K562 (cell line): ENCODE data around the gene MYL4.
"Not testable (repeated sequence)": the region's sequence is repeated elsewhere in the genome, so short reads cannot be mapped to it uniquely, and the experiment has no call there.

Experiments
- C11orf30 ChIP-seq: fragments of 450-650 bp; IDR thresholded peaks from 2 replicates; pipeline ENCODE4 v1.6.1; 2016; ENCODE audit warnings: low read depth, mild to moderate bottlenecking
- FOXM1 ChIP-seq, 2 experiments: fragments of 450-650 bp in 1 of 2; sonication (generic) in 1 of 2; formaldehyde crosslinking in 1 of 2; IDR thresholded peaks; 2 replicates each; pipeline versions ENCODE4 v1.6.1 to v1.9.0; 2017 to 2022; ENCODE audit warnings: low read depth in 2 of 2, mild to moderate bottlenecking in 2 of 2, missing genetic modification reagents in 1 of 2, moderate library complexity in 1 of 2
- POLR2A ChIP-seq: fragments of 450-650 bp; conservative IDR thresholded peaks from 2 replicates; pipeline ENCODE4 v1.6.1; 2016
- TEAD4 ChIP-seq, 2 experiments: sonication (generic) in 1 of 2; formaldehyde crosslinking in 1 of 2; IDR thresholded peaks; 2 replicates each; pipeline versions ENCODE4 v1.6.1 to v1.8.0; 2012 to 2022; ENCODE audit warnings: borderline replicate concordance in 1 of 2, inconsistent platforms in 1 of 2, low read length in 1 of 2, mild to moderate bottlenecking in 1 of 2, missing genetic modification reagents in 1 of 2
- ZNF699 ChIP-seq: fragments of 250-450 bp; sonication (Bioruptor Pico); IDR thresholded peaks from 2 replicates; pipeline ENCODE4 v1.8.0; 2021; ENCODE audit warnings: mild to moderate bottlenecking, moderate library complexity; ENCODE audit not compliant: insufficient replicate concordance
- TF ChIP-seq, protein P1 (sequence below): fragments of 450-650 bp; conservative IDR thresholded peaks from 2 replicates; pipeline ENCODE4 v1.6.1; 2016; ENCODE audit warnings: missing genetic modification characterization, low read depth, mild to moderate bottlenecking, missing compliant biosample characterization, moderate library complexity
- TF ChIP-seq, protein P2 (sequence below), 3 experiments: IDR thresholded peaks in 2 of 3; conservative IDR thresholded peaks in 1 of 3; 2 replicates each; pipeline ENCODE4 v1.5.1; 2011 to 2012; ENCODE audit warnings: low read length in 3 of 3, mild to moderate bottlenecking in 3 of 3, control low read depth in 2 of 3, improper control_type of control experiment in 1 of 3, inconsistent platforms in 1 of 3, low read depth in 1 of 3, mixed read lengths in 1 of 3, moderate library complexity in 1 of 3; ENCODE audit not compliant: insufficient read depth in 2 of 3
- TF ChIP-seq, protein P3 (sequence below): fragments of 450-650 bp; IDR thresholded peaks from 2 replicates; pipeline ENCODE4 v1.6.1; 2016; ENCODE audit warnings: low read depth, mild to moderate bottlenecking, moderate library complexity
- TF ChIP-seq, protein P4 (sequence below): sonication (generic); formaldehyde crosslinking; IDR thresholded peaks from 2 replicates; pipeline ENCODE4 v1.8.0; 2023; ENCODE audit warnings: mild to moderate bottlenecking, missing genetic modification reagents

DNA sequence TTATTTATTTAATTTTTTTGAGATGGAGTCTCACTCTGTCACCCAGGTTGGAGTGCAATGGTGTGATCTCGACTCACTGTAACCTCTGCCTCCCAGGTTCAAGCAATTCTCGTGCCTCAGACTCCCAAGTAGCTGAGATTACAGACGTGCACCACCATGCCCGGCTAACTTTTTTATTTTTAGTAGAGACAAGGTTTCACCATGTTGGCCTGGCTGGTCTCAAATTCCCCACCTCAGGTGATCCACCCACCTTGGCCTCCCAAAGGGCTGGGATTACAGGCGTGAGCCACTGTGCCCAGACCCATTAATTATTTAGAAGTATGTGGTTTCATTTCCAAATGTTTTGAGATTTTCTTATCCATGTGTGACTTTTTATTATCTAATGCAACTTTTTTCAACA, 42.3 kb upstream of the MYL4 start:
- not testable (repeated sequence) for TF ChIP-seq ZNF699 (CRISPR knock-in tag); FOXM1 (IDR thresholded peaks at IDR 0.05; ENCODE audit: low read depth); FOXM1 (CRISPR knock-in tag; IDR thresholded peaks at IDR 0.05; ENCODE audit: low read depth); C11orf30; TEAD4 (IDR thresholded peaks at IDR 0.05; ENCODE audit: low read length); TEAD4 (CRISPR knock-in tag; IDR thresholded peaks at IDR 0.05; ENCODE audit: borderline replicate concordance); POLR2A
- TF ChIP-seq, protein P1, sequence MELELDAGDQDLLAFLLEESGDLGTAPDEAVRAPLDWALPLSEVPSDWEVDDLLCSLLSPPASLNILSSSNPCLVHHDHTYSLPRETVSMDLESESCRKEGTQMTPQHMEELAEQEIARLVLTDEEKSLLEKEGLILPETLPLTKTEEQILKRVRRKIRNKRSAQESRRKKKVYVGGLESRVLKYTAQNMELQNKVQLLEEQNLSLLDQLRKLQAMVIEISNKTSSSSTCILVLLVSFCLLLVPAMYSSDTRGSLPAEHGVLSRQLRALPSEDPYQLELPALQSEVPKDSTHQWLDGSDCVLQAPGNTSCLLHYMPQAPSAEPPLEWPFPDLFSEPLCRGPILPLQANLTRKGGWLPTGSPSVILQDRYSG = not testable (repeated sequence)
- TF ChIP-seq, protein P2, sequence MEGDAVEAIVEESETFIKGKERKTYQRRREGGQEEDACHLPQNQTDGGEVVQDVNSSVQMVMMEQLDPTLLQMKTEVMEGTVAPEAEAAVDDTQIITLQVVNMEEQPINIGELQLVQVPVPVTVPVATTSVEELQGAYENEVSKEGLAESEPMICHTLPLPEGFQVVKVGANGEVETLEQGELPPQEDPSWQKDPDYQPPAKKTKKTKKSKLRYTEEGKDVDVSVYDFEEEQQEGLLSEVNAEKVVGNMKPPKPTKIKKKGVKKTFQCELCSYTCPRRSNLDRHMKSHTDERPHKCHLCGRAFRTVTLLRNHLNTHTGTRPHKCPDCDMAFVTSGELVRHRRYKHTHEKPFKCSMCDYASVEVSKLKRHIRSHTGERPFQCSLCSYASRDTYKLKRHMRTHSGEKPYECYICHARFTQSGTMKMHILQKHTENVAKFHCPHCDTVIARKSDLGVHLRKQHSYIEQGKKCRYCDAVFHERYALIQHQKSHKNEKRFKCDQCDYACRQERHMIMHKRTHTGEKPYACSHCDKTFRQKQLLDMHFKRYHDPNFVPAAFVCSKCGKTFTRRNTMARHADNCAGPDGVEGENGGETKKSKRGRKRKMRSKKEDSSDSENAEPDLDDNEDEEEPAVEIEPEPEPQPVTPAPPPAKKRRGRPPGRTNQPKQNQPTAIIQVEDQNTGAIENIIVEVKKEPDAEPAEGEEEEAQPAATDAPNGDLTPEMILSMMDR (IDR thresholded peaks at IDR 0.05 in 2 of 3, conservative IDR thresholded peaks at IDR 0.05 in 1 of 3; ENCODE audit: insufficient read depth in 2 of 3, low read depth in 1 of 3, low read length in 3 of 3) = not testable (repeated sequence)
- TF ChIP-seq, protein P3, sequence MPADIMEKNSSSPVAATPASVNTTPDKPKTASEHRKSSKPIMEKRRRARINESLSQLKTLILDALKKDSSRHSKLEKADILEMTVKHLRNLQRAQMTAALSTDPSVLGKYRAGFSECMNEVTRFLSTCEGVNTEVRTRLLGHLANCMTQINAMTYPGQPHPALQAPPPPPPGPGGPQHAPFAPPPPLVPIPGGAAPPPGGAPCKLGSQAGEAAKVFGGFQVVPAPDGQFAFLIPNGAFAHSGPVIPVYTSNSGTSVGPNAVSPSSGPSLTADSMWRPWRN = not testable (repeated sequence)
- TF ChIP-seq, protein P4, sequence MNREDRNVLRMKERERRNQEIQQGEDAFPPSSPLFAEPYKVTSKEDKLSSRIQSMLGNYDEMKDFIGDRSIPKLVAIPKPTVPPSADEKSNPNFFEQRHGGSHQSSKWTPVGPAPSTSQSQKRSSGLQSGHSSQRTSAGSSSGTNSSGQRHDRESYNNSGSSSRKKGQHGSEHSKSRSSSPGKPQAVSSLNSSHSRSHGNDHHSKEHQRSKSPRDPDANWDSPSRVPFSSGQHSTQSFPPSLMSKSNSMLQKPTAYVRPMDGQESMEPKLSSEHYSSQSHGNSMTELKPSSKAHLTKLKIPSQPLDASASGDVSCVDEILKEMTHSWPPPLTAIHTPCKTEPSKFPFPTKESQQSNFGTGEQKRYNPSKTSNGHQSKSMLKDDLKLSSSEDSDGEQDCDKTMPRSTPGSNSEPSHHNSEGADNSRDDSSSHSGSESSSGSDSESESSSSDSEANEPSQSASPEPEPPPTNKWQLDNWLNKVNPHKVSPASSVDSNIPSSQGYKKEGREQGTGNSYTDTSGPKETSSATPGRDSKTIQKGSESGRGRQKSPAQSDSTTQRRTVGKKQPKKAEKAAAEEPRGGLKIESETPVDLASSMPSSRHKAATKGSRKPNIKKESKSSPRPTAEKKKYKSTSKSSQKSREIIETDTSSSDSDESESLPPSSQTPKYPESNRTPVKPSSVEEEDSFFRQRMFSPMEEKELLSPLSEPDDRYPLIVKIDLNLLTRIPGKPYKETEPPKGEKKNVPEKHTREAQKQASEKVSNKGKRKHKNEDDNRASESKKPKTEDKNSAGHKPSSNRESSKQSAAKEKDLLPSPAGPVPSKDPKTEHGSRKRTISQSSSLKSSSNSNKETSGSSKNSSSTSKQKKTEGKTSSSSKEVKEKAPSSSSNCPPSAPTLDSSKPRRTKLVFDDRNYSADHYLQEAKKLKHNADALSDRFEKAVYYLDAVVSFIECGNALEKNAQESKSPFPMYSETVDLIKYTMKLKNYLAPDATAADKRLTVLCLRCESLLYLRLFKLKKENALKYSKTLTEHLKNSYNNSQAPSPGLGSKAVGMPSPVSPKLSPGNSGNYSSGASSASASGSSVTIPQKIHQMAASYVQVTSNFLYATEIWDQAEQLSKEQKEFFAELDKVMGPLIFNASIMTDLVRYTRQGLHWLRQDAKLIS (CRISPR knock-in tag) = not testable (repeated sequence)
